ENCODE data around the gene IQCN.

- no peak for TF ChIP-seq CTCF (IDR thresholded peaks at IDR 0.05 in 4 of 5, conservative IDR thresholded peaks at IDR 0.05 in 1 of 5)
- TF ChIP-seq POLR2A (IDR thresholded peaks at IDR 0.05) = no peak
These were observed 24.3 kb upstream of the IQCN start for GRCh38 chr19:18298601-18299000.

Measured in gastrocnemius medialis (tissue), 4 donors.